ENCODE results near the gene PPP1R26. TPM values are rescaled to one million over a fixed set of nuclear protein-coding genes. Genes with fewer than 3 reads are reported as not detected.
"Not testable (repeated sequence)": the region's sequence is repeated elsewhere in the genome, so short reads cannot be mapped to it uniquely, and the experiment has no call there.

PPP1R26 gene
- polyA plus RNA-seq, 6 donors from 2014 or later, result 0.27 to 0.47 (median 0.37) TPM; not detected in 3

- no peak overlapping the region for H3K27ac Mint-ChIP-seq
- peaks cover 10 to 30% of the 10 kb centered on the region in 2 donors for H3K36me3 Mint-ChIP-seq
- peaks cover 0 to 11% (median 4%) of the 10 kb centered on the region in 3 donors for H3K27me3 Mint-ChIP-seq
- no peak for ATAC-seq (ENCODE audit: low read depth in 2 of 2)
- H3K4me1 Mint-ChIP-seq, result peaks cover 15 to 35% (median 19%) of the 10 kb centered on the region in 3 donors
- no peak for DNase-seq
- no peak overlapping the region for H3K4me3 Mint-ChIP-seq
- peaks cover 11 to 32% (median 13%) of the 10 kb centered on the region in 7 donors for H3K9me3 Mint-ChIP-seq
Observed at GRCh38 chr9:135506327-135507103, 26.9 kb downstream of the PPP1R26 start.

GRCh38 chr9:135507104-135508035 lies 27.8 kb downstream of the PPP1R26 start:
- no peak for DNase-seq
- Mint-ChIP-seq H3K4me3 (no peak overlapping the region), H3K36me3 (peaks cover 10 to 30% of the 10 kb centered on the region in 2 donors)

GRCh38 chr9:135508211-135508820 lies 28.7 kb downstream of the PPP1R26 start:
- H3K27me3 Mint-ChIP-seq, result peaks cover under 1 to 19% (median 12%) of the 10 kb centered on the region in 3 donors
- no peak overlapping the region for H3K27ac Mint-ChIP-seq
- no peak for ATAC-seq (ENCODE audit: low read depth in 2 of 2)
- peaks cover 10 to 30% of the 10 kb centered on the region in 2 donors for H3K36me3 Mint-ChIP-seq
- peaks cover 4 to 17% (median 7%) of the 10 kb centered on the region in 3 donors for H3K4me1 Mint-ChIP-seq
- no peak for DNase-seq
- H3K4me3 Mint-ChIP-seq, result peak overlapping the region in 1 of 8 donors; percentile 62
- peaks cover 11 to 32% (median 13%) of the 10 kb centered on the region in 7 donors for H3K9me3 Mint-ChIP-seq

More at GRCh38 chr9:135507104-135508035, 27.8 kb downstream of the PPP1R26 start:
- Mint-ChIP-seq H3K27ac (no peak overlapping the region), H3K9me3 (peaks cover 11 to 32% (median 13%) of the 10 kb centered on the region in 7 donors), H3K4me1 (peaks cover 7 to 26% (median 11%) of the 10 kb centered on the region in 3 donors), H3K27me3 (peaks cover 0 to 13% (median 6%) of the 10 kb centered on the region in 3 donors)
- ATAC-seq (ENCODE audit: low read depth in 2 of 2), result no peak

GRCh38 chr9:135509458-135509857 lies 29.9 kb downstream of the PPP1R26 start:
- peaks cover 7 to 19% (median 12%) of the 10 kb centered on the region in 3 donors for H3K27me3 Mint-ChIP-seq
- peaks cover 10 to 29% of the 10 kb centered on the region in 2 donors for H3K36me3 Mint-ChIP-seq
- peaks cover 3 to 8% (median 4%) of the 10 kb centered on the region in 3 donors for H3K4me1 Mint-ChIP-seq
- DNase-seq (no peak), ATAC-seq (ENCODE audit: low read depth in 2 of 2) (no peak)
- no peak overlapping the region for H3K4me3 Mint-ChIP-seq
- H3K9me3 Mint-ChIP-seq, result peaks cover 11 to 32% (median 13%) of the 10 kb centered on the region in 7 donors
- H3K27ac Mint-ChIP-seq, result no peak overlapping the region

GRCh38 chr9:135512241-135512603 lies 32.6 kb downstream of the PPP1R26 start:
- no peak for DNase-seq
- Mint-ChIP-seq H3K27ac (no peak overlapping the region), H3K9me3 (peaks cover 11 to 32% (median 13%) of the 10 kb centered on the region in 7 donors), H3K4me3 (no peak overlapping the region), H3K36me3 (peaks cover 10 to 19% of the 10 kb centered on the region in 2 donors), H3K27me3 (peaks cover 7 to 21% (median 12%) of the 10 kb centered on the region in 3 donors), H3K4me1 (peaks cover 0 to 6% (median 0%) of the 10 kb centered on the region in 3 donors)
- ATAC-seq (ENCODE audit: low read depth in 2 of 2), result no peak

- Mint-ChIP-seq H3K36me3 (peaks cover 10 to 17% of the 10 kb centered on the region in 2 donors), H3K4me1 (peaks cover 0 to 6% (median 0%) of the 10 kb centered on the region in 3 donors), H3K9me3 (peaks cover 9 to 31% (median 13%) of the 10 kb centered on the region in 7 donors), H3K4me3 (no peak overlapping the region), H3K27ac (no peak overlapping the region), H3K27me3 (peaks cover 14 to 19% (median 17%) of the 10 kb centered on the region in 3 donors)
- DNase-seq, result no peak
- ATAC-seq (ENCODE audit: low read depth in 2 of 2), result no peak
Observed at GRCh38 chr9:135512904-135513303, 33.3 kb downstream of the PPP1R26 start.

GRCh38 chr9:135513351-135513846 lies 33.8 kb downstream of the PPP1R26 start:
- peaks cover 0 to 6% (median 0%) of the 10 kb centered on the region in 3 donors for H3K4me1 Mint-ChIP-seq
- DNase-seq (no peak), ATAC-seq (ENCODE audit: low read depth in 2 of 2) (no peak)
- peaks cover 19 to 22% (median 19%) of the 10 kb centered on the region in 3 donors for H3K27me3 Mint-ChIP-seq
- H3K36me3 Mint-ChIP-seq, result peaks cover 10 to 12% of the 10 kb centered on the region in 2 donors
- H3K27ac Mint-ChIP-seq, result no peak overlapping the region
- H3K4me3 Mint-ChIP-seq, result no peak overlapping the region
- peaks cover 6 to 27% (median 13%) of the 10 kb centered on the region in 7 donors for H3K9me3 Mint-ChIP-seq

GRCh38 chr9:135513906-135514305 lies 34.3 kb downstream of the PPP1R26 start:
- H3K4me1 Mint-ChIP-seq; H3K4me3 Mint-ChIP-seq; H3K36me3 Mint-ChIP-seq; ATAC-seq (ENCODE audit: low read depth in 2 of 2); H3K27ac Mint-ChIP-seq; DNase-seq: not testable (repeated sequence)
- H3K9me3 Mint-ChIP-seq, result peaks cover 5 to 23% (median 8%) of the 10 kb centered on the region in 7 donors
- peaks cover 19 to 24% (median 22%) of the 10 kb centered on the region in 3 donors for H3K27me3 Mint-ChIP-seq

GRCh38 chr9:135514342-135515082 lies 34.9 kb downstream of the PPP1R26 start:
- Mint-ChIP-seq H3K36me3 (peaks cover under 1 to 1% of the 10 kb centered on the region in 2 donors), H3K4me1 (peaks cover 0 to 6% (median 0%) of the 10 kb centered on the region in 3 donors), H3K27me3 (peaks cover 18 to 30% (median 27%) of the 10 kb centered on the region in 3 donors), H3K4me3 (no peak overlapping the region), H3K27ac (no peak overlapping the region), H3K9me3 (peaks cover 0 to 17% (median 3%) of the 10 kb centered on the region in 7 donors)
- DNase-seq (no peak), ATAC-seq (ENCODE audit: low read depth in 2 of 2) (no peak)

GRCh38 chr9:135515083-135515951 lies 35.7 kb downstream of the PPP1R26 start:
- peaks cover 0 to 6% (median 0%) of the 10 kb centered on the region in 3 donors for H3K4me1 Mint-ChIP-seq
- no peaks in the 10 kb centered on the region for H3K36me3 Mint-ChIP-seq
- H3K27ac Mint-ChIP-seq, result no peak overlapping the region
- H3K4me3 Mint-ChIP-seq, result no peak overlapping the region
- H3K9me3 Mint-ChIP-seq, result peaks cover 0 to 9% (median under 1%) of the 10 kb centered on the region in 7 donors
- no peak for DNase-seq
- ATAC-seq (ENCODE audit: low read depth in 2 of 2), result no peak
- H3K27me3 Mint-ChIP-seq, result peaks cover 26 to 38% (median 30%) of the 10 kb centered on the region in 3 donors

- H3K9me3 Mint-ChIP-seq, result no peaks in the 10 kb centered on the region
- no peak overlapping the region for H3K4me3 Mint-ChIP-seq
- peaks cover 0 to 6% (median 0%) of the 10 kb centered on the region in 3 donors for H3K4me1 Mint-ChIP-seq
- H3K36me3 Mint-ChIP-seq, result no peaks in the 10 kb centered on the region
- DNase-seq (no peak), ATAC-seq (ENCODE audit: low read depth in 2 of 2) (no peak)
- no peak overlapping the region for H3K27ac Mint-ChIP-seq
- peaks cover 26 to 45% (median 35%) of the 10 kb centered on the region in 3 donors for H3K27me3 Mint-ChIP-seq
Observed at GRCh38 chr9:135516132-135516860, 36.7 kb downstream of the PPP1R26 start.

Measured in naive B cell (primary cell).